CD8-positive, alpha-beta memory T cell (primary cell): ENCODE results near the gene LRRN2. TPM values are rescaled to one million over a fixed set of nuclear protein-coding genes. Genes with fewer than 3 reads are reported as not detected.
"Not testable (repeated sequence)": the region's sequence is repeated elsewhere in the genome, so short reads cannot be mapped to it uniquely, and the experiment has no call there.

Source experiments
- CTCF ChIA-PET: fragments of 350-600 bp; sonication (Branson Sonifier 250); formaldehyde crosslinking; loops from one replicate; lab custom pipeline; 2021; ENCODE audit warnings: antibody characterized with exemption; lab: Charles Lee
- POLR2A ChIA-PET: fragments of 350-600 bp; sonication (Branson Sonifier 250); formaldehyde crosslinking; loops from one replicate; lab custom pipeline; 2021; ENCODE audit warnings: antibody characterized with exemption; lab: Charles Lee
- DNase-seq, 5 donors: peaks; one replicate each; pipeline versions ENCODE4 v3.0.0 to v3.0.0-alpha.2; 2020 to 2022; ENCODE audit warnings: mixed read lengths in 1 of 5
- H3K27ac ChIP-seq: one replicate; pipeline ENCODE4 v1.7.0; 2013; ENCODE audit warnings: low read depth, mild to moderate bottlenecking, low read length, moderate library complexity
- H3K27me3 ChIP-seq: 2 replicates; pipeline ENCODE4 v1.7.0; 2013; ENCODE audit warnings: low read length, mild to moderate bottlenecking; ENCODE audit not compliant: insufficient read depth, poor library complexity, severe bottlenecking
- H3K36me3 ChIP-seq: 2 replicates; pipeline ENCODE4 v1.7.0; 2013; ENCODE audit warnings: mild to moderate bottlenecking, low read length, moderate library complexity; ENCODE audit not compliant: insufficient read depth
- H3K4me1 ChIP-seq: 2 replicates; pipeline ENCODE4 v1.7.0; 2013; ENCODE audit warnings: mild to moderate bottlenecking, low read length, moderate library complexity; ENCODE audit not compliant: insufficient read depth
- H3K4me3 ChIP-seq: 2 replicates; pipeline ENCODE4 v1.7.0; 2013; ENCODE audit warnings: mild to moderate bottlenecking, low read length
- H3K9me3 ChIP-seq: 2 replicates; pipeline ENCODE4 v1.7.0; 2013; ENCODE audit warnings: mild to moderate bottlenecking, low read length
- H3K27ac Mint-ChIP-seq, 8 donors: one replicate each; pipeline ENCODE4 v1.8.0; 2020 to 2021; ENCODE audit warnings: mixed read lengths in 8 of 8, mild to moderate bottlenecking in 6 of 8, inconsistent platforms in 3 of 8, moderate library complexity in 3 of 8
- H3K27me3 Mint-ChIP-seq, 2 donors: one replicate each; pipeline ENCODE4 v1.8.0; 2020 to 2021; ENCODE audit warnings: mixed read lengths in 2 of 2, mild to moderate bottlenecking in 1 of 2, moderate library complexity in 1 of 2
- H3K36me3 Mint-ChIP-seq, 3 donors: one replicate each; pipeline ENCODE4 v1.8.0; 2020 to 2021; ENCODE audit warnings: mixed read lengths in 3 of 3, inconsistent platforms in 1 of 3, mild to moderate bottlenecking in 1 of 3
- H3K4me1 Mint-ChIP-seq, 3 donors: one replicate each; pipeline ENCODE4 v1.8.0; 2020 to 2021; ENCODE audit warnings: mixed read lengths in 3 of 3, inconsistent platforms in 1 of 3, mild to moderate bottlenecking in 1 of 3
- H3K4me3 Mint-ChIP-seq, 7 donors: one replicate each; pipeline ENCODE4 v1.8.0; 2020 to 2021; ENCODE audit warnings: mixed read lengths in 7 of 7, mild to moderate bottlenecking in 6 of 7, moderate library complexity in 4 of 7, inconsistent platforms in 2 of 7
- H3K9me3 Mint-ChIP-seq, 5 donors: one replicate each; pipeline ENCODE4 v1.8.0; 2020 to 2022; ENCODE audit warnings: mixed read lengths in 5 of 5, mild to moderate bottlenecking in 3 of 5, moderate library complexity in 2 of 5, inconsistent platforms in 1 of 5
- polyA plus RNA-seq: library from polyadenylated mRNA; unstranded; fragments of 300-500 nt; fragmentation: Illumina TruSeq; gene quantifications from one replicate; pipeline ENCODE4 v1.2.3, GENCODE V29; 2021
- total RNA-seq, 2 experiments: library from RNA; stranded (reverse); gene quantifications; one replicate each; pipeline ENCODE4 v1.2.3, GENCODE V29; 2021

LRRN2 gene
- total and polyA plus RNA-seq, 3 experiments from 2014 or later = not detected

DNA sequence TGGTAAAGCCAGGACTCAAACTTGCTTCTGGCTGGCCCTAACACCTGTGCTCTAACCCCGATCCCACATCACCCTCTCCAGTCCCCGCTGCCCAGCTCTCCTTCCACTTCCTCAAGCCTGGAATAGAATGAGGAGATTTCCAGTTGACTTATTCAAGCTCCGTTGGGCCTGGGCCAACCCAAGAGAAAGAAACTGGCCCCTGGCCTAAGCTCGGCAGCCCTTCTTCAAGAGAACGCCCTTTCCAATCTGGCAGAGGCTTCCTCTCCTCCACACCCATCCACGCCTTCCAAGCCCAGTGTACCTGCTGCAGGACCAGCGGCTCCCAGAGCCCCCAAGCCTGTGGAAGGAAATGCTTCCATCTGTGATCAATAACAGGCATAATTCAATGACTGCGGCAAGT lies 51.9 kb downstream of the LRRN2 start:
- peaks cover 4% of the 10 kb centered on the region for H3K27me3 ChIP-seq
- no peaks in the 10 kb centered on the region for H3K9me3 Mint-ChIP-seq
- H3K4me1 ChIP-seq = no peaks in the 10 kb centered on the region
- H3K36me3 ChIP-seq = no peaks in the 10 kb centered on the region
- ChIA-PET CTCF (no interaction called here), POLR2A (no interaction called here)
- no peak overlapping the region for H3K4me3 ChIP-seq
- no peak overlapping the region for H3K4me3 Mint-ChIP-seq
- no peak overlapping the region for H3K27ac ChIP-seq
- no peaks in the 10 kb centered on the region for H3K9me3 ChIP-seq
- no peak for DNase-seq
- peaks cover 26 to 60% of the 10 kb centered on the region in 2 donors for H3K27me3 Mint-ChIP-seq
- H3K27ac Mint-ChIP-seq = no peak overlapping the region
- no peaks in the 10 kb centered on the region for H3K4me1 Mint-ChIP-seq
- no peaks in the 10 kb centered on the region for H3K36me3 Mint-ChIP-seq

DNA sequence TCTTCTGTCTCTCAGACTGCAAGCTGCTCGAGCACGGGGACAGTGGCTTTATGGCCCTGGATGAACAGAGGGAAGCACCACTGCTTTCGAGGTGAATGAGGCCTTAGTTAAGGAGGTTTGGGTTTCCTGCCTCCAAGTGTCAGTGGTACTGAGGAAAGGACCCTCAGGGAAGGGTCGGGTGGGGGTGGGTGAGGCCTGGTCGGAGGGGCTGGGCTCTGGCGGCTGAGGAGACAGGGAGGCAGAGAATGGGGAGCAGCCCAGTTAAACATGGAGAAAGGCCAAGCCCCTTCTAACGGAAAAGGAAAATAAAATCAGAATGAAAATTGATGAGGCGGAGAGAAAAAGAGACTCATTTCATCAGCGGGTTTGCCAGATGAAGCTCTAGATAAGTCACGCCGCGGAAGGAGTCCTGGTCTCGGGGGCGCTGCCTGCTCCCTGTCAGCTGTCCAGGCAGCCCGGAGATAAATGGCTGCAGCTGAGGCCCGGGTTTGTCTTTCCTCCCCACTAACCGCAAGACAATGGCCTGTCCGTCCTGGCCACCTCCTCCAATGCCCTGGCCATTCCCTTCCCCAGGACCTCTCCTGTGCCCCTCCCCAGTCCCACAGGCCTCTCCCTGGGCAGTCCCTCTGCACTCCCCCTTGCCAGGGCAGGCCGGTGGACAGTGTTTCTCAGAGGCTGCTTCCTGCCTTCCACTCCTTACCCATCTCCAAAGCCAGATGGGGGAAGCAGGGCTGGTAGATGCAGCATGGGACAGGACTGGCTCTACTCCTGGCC lies 55.2 kb downstream of the LRRN2 start:
- Mint-ChIP-seq H3K36me3 (no peaks in the 10 kb centered on the region), H3K4me1 (no peaks in the 10 kb centered on the region), H3K27ac (no peak overlapping the region), H3K27me3 (peaks cover 23 to 49% of the 10 kb centered on the region in 2 donors), H3K4me3 (no peak overlapping the region), H3K9me3 (no peaks in the 10 kb centered on the region)
- Histone ChIP-seq H3K4me3 (no peak overlapping the region), H3K9me3 (no peaks in the 10 kb centered on the region), H3K27ac (no peak overlapping the region), H3K36me3 (no peaks in the 10 kb centered on the region), H3K4me1 (no peaks in the 10 kb centered on the region), H3K27me3 (peaks cover 4% of the 10 kb centered on the region)
- ChIA-PET CTCF (no interaction called here), POLR2A (no interaction called here)
- no peak for DNase-seq

DNA sequence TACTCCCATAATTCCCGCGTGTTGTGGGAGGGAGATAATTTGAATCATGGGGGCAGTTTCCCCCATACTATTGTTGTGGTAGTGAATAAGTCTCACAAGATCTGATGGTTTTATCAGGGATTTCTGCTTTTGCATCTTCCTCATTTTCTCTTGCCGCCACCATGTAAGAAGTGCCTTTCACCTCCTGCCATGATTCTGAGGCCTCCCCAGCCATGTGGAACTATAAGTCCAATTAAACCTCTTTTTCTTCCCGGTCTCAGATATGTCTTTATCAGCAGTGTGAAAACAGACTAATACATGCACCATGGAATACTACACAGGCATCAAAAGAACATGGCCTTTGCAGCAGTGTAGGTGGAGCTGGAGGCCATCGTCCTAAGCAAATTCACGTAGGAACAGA lies 56.1 kb downstream of the LRRN2 start:
- H3K36me3 ChIP-seq, H3K4me3 Mint-ChIP-seq, H3K27me3 ChIP-seq, H3K9me3 ChIP-seq, H3K4me1 Mint-ChIP-seq, H3K27ac ChIP-seq, H3K36me3 Mint-ChIP-seq, H3K4me1 ChIP-seq, H3K27ac Mint-ChIP-seq, H3K9me3 Mint-ChIP-seq, POLR2A ChIA-PET, H3K4me3 ChIP-seq, DNase-seq, CTCF ChIA-PET: not testable (repeated sequence)
- H3K27me3 Mint-ChIP-seq = peaks cover 22 to 47% of the 10 kb centered on the region in 2 donors

DNA sequence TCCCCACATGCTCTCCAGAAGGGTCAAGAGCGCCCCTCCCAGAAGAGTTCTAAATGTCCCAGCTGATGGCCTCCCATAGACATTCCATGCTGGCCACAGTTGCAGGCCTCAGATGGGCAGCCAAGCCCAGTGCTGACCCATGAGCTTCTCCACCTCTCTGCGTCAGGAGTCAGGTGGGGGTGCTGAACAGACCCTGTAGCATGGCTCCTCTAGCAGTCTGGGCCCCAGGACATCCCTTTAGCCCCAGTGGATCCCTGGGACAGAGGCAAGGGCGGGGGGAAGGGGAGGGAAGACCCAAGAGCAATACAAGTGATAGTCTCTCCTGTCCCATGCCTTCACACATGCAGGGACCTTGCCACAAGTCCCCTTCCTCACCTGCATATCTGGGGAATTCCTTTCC lies 56.7 kb downstream of the LRRN2 start:
- no peak overlapping the region for H3K27ac ChIP-seq
- peaks cover 4% of the 10 kb centered on the region for H3K27me3 ChIP-seq
- H3K36me3 ChIP-seq = no peaks in the 10 kb centered on the region
- H3K4me3 Mint-ChIP-seq = no peak overlapping the region
- POLR2A ChIA-PET = no interaction called here
- no peak for DNase-seq
- H3K9me3 Mint-ChIP-seq = no peaks in the 10 kb centered on the region
- no peaks in the 10 kb centered on the region for H3K9me3 ChIP-seq
- H3K27me3 Mint-ChIP-seq = peaks cover 19 to 41% of the 10 kb centered on the region in 2 donors
- H3K4me3 ChIP-seq = no peak overlapping the region
- no peaks in the 10 kb centered on the region for H3K4me1 ChIP-seq
- CTCF ChIA-PET = no interaction called here
- no peaks in the 10 kb centered on the region for H3K4me1 Mint-ChIP-seq
- no peak overlapping the region for H3K27ac Mint-ChIP-seq
- H3K36me3 Mint-ChIP-seq = no peaks in the 10 kb centered on the region

DNA sequence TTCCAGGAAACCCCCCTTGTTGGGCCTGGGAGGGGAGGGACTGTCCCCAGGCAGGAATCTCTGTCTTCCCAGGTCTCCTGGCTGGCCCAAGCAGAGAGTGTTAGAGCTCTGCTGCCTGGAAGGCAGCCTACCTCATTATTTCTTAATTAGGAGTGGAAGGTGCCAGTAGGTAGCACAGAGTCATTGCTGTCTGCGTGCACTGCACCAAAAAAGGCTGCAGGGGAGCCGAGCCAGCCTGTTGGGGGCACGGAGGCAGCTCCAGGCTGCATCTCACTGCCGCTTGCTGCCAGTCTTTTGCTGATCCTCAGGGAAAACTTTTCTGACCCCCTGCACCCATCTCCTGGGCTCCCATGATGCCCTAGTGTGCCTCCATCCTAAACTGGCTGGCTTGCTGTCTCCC lies 58.1 kb downstream of the LRRN2 start:
- Mint-ChIP-seq H3K36me3 (no peaks in the 10 kb centered on the region), H3K9me3 (no peaks in the 10 kb centered on the region), H3K4me1 (no peaks in the 10 kb centered on the region), H3K4me3 (no peak overlapping the region), H3K27ac (no peak overlapping the region), H3K27me3 (peaks cover 19 to 32% of the 10 kb centered on the region in 2 donors)
- H3K27me3 ChIP-seq = peaks cover 4% of the 10 kb centered on the region
- no peaks in the 10 kb centered on the region for H3K36me3 ChIP-seq
- DNase-seq = no peak
- no peaks in the 10 kb centered on the region for H3K4me1 ChIP-seq
- CTCF ChIA-PET = interaction anchor here (0.9 kb wide), 1 partner anchor 380 kb away, joined by 3 read pairs; no protein-coding TSS in a partner anchor
- POLR2A ChIA-PET = no interaction called here
- H3K9me3 ChIP-seq = no peaks in the 10 kb centered on the region
- H3K4me3 ChIP-seq = no peak overlapping the region
- H3K27ac ChIP-seq = no peak overlapping the region

DNA sequence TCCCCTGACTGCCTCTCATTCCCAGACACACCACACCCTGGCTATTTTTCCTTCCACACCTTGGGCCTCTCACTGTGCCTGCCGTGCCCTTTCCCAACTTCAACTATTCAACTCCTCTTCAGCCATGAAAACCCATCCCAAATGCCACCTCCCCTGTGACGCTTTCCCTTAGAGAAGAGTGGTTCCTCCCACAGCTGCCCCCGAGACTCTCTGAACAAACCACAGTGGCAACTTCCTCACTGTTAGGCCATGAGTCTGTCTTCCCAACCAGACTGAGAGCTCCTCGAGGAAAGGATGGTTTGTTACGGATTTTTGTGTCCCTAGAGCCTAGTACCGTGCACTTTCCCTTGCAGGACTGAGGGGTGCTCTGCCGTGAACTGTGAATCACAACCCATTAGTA lies 59.2 kb downstream of the LRRN2 start:
- Histone ChIP-seq H3K9me3 (no peaks in the 10 kb centered on the region), H3K27ac (no peak overlapping the region), H3K36me3 (no peaks in the 10 kb centered on the region), H3K4me3 (no peak overlapping the region), H3K4me1 (no peaks in the 10 kb centered on the region), H3K27me3 (no peaks in the 10 kb centered on the region)
- POLR2A ChIA-PET = no interaction called here
- Mint-ChIP-seq H3K4me3 (no peak overlapping the region), H3K27ac (peak overlapping the region in 1 of 8 donors; percentile 24), H3K9me3 (no peaks in the 10 kb centered on the region), H3K27me3 (peaks cover 15 to 24% of the 10 kb centered on the region in 2 donors), H3K36me3 (peaks cover 0 to 1% (median 0%) of the 10 kb centered on the region in 3 donors), H3K4me1 (no peaks in the 10 kb centered on the region)
- no peak for DNase-seq
- CTCF ChIA-PET = no interaction called here

DNA sequence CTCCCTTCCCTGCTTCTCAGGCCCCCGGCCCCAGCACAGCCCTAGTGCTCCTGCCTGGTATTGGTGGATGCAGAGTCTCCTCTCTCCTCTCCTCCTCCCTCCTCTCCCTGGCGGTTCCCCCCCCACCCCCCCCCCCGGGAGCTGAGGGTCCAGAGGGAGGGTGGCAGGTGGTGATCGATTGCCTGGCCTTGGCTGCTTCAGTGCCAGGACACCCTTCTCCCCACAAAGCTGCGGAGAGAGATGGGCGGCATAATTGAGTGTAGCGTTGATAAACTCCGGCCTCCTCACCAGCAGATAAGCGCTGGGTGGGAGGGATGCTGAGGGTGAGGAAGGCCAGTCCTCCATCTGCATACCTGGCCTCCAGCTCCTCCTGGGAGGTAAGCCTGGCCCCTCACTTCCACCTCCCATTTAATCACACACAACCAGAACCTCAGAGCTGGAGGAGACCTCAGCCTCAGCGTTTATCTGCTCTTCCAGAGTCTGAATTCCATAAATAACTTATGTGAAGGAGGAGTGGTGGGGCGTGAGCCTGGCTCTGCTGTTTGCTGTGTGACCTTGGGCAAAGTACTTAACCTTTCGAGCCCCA lies 60.8 kb downstream of the LRRN2 start:
- H3K4me1 Mint-ChIP-seq = no peaks in the 10 kb centered on the region
- no peaks in the 10 kb centered on the region for H3K4me1 ChIP-seq
- H3K4me3 ChIP-seq = no peak overlapping the region
- H3K27ac Mint-ChIP-seq = no peak overlapping the region
- no peaks in the 10 kb centered on the region for H3K36me3 ChIP-seq
- DNase-seq = no peak
- H3K27me3 ChIP-seq = no peaks in the 10 kb centered on the region
- H3K9me3 Mint-ChIP-seq = no peaks in the 10 kb centered on the region
- POLR2A ChIA-PET = no interaction called here
- H3K4me3 Mint-ChIP-seq = no peak overlapping the region
- H3K27ac ChIP-seq = no peak overlapping the region
- H3K9me3 ChIP-seq = no peaks in the 10 kb centered on the region
- H3K27me3 Mint-ChIP-seq = peaks cover 7 to 12% of the 10 kb centered on the region in 2 donors
- peaks cover 0 to 1% (median 0%) of the 10 kb centered on the region in 3 donors for H3K36me3 Mint-ChIP-seq
- CTCF ChIA-PET = interaction anchor here (0.7 to 1.2 kb wide), 3 partner anchors 108 to 197 kb away, joined by 3 to 5 read pairs (median 4); partner anchors contain the start of gene MDM4

GRCh38 chr1:204623894-204624361 lies 61.6 kb downstream of the LRRN2 start:
- Histone ChIP-seq H3K27ac (no peak overlapping the region), H3K4me3 (no peak overlapping the region), H3K27me3 (no peaks in the 10 kb centered on the region), H3K9me3 (no peaks in the 10 kb centered on the region), H3K4me1 (no peaks in the 10 kb centered on the region), H3K36me3 (no peaks in the 10 kb centered on the region)
- peak overlapping the region in 1 of 7 donors; percentile 9 for H3K4me3 Mint-ChIP-seq
- no peaks in the 10 kb centered on the region for H3K4me1 Mint-ChIP-seq
- peaks cover 0 to 9% of the 10 kb centered on the region in 2 donors for H3K27me3 Mint-ChIP-seq
- ChIA-PET CTCF (interaction anchor here (1.1 to 1.2 kb wide), 2 partner anchors 108 to 192 kb away, joined by 3 to 4 read pairs; partner anchors contain the start of gene MDM4), POLR2A (no interaction called here)
- peak in 1 of 5 donors; percentile 10 for DNase-seq
- no peak overlapping the region for H3K27ac Mint-ChIP-seq
- peaks cover 0 to 1% (median 0%) of the 10 kb centered on the region in 3 donors for H3K36me3 Mint-ChIP-seq
- no peaks in the 10 kb centered on the region for H3K9me3 Mint-ChIP-seq
